ENCODE data around the gene FBXL7. TPM values are rescaled to one million over a fixed set of nuclear protein-coding genes. Genes with fewer than 3 reads are reported as not detected.

The FBXL7 gene
- total RNA-seq, 1 experiment from 2014 or later = not detected

GRCh38 chr5:15791859-15792258 is 291.9 kb downstream of the FBXL7 start:
- no peaks in the 10 kb centered on the region; the same call in 1 of the 2 replicates for H3K27me3 ChIP-seq (ENCODE audit: control insufficient read depth, insufficient read depth, low read length)
- in situ Hi-C loops (cut with HindIII; ENCODE audit: low pct_unique_long_range_greater_than_20kb, low sequenced_read_pairs) = no loop called here
- no TSS peak for BruUV-seq (replicated peaks)
- ChIA-PET CTCF (no interaction called here), POLR2A (no interaction called here)
- H3K4me1 ChIP-seq (ENCODE audit: control insufficient read depth, insufficient read depth, low read length) = no peaks in the 10 kb centered on the region
- DNase-seq (ENCODE audit: low read depth, low spot score) (no peak), ATAC-seq (no peak)
- TF ChIP-seq CTCF (IDR thresholded peaks at IDR 0.05) (no peak), POLR2AphosphoS5 (IDR thresholded peaks at IDR 0.05; ENCODE audit: low read depth, low read length) (no peak), REST (IDR thresholded peaks at IDR 0.05; ENCODE audit: insufficient read depth in 1 of 2, low read depth in 2 of 2, low read length in 1 of 2) (no peak), TCF7L2 (IDR thresholded peaks at IDR 0.05; ENCODE audit: low read depth, low read length) (no peak), SIN3A (IDR thresholded peaks at IDR 0.05; ENCODE audit: borderline replicate concordance, insufficient read depth, low read depth, low read length) (no peak)
- no peak overlapping the region for H3K4me3 ChIP-seq (ENCODE audit: low read depth in 2 of 2, low read length in 2 of 2)
- no peaks in the 10 kb centered on the region for H3K36me3 ChIP-seq (ENCODE audit: control insufficient read depth, insufficient read depth, low read length)
- intact Hi-C loops (cut with micrococcal nuclease; ENCODE audit: unreplicated experiment) = loop anchor here (5.0 kb wide), 1 partner anchor 685 kb away; no protein-coding TSS in a partner anchor
- H3K27ac ChIP-seq (ENCODE audit: low read length) = no peak overlapping the region
- 0 out of 2 replicates have a peak, but pooled peaks cover 3% of the 10 kb centered on the region for H3K9me3 ChIP-seq (ENCODE audit: control insufficient read depth, insufficient read depth, low read depth, low read length)

GRCh38 chr5:15794052-15794985 is 294.3 kb downstream of the FBXL7 start:
- DNase-seq (ENCODE audit: low read depth, low spot score) (no peak), ATAC-seq (no peak)
- Histone ChIP-seq H3K9me3 (ENCODE audit: control insufficient read depth, insufficient read depth, low read depth, low read length) (peaks cover 3% of the 10 kb centered on the region; the same call in 1 of the 2 replicates), H3K36me3 (ENCODE audit: control insufficient read depth, insufficient read depth, low read length) (no peaks in the 10 kb centered on the region), H3K27ac (ENCODE audit: low read length) (no peak overlapping the region), H3K4me1 (ENCODE audit: control insufficient read depth, insufficient read depth, low read length) (no peaks in the 10 kb centered on the region), H3K4me3 (ENCODE audit: low read depth in 2 of 2, low read length in 2 of 2) (no peak overlapping the region), H3K27me3 (ENCODE audit: control insufficient read depth, insufficient read depth, low read length) (no peaks in the 10 kb centered on the region)
- no TSS peak for BruUV-seq (replicated peaks)
- ChIA-PET POLR2A (no interaction called here), CTCF (no interaction called here)
- in situ Hi-C loops (cut with HindIII; ENCODE audit: low pct_unique_long_range_greater_than_20kb, low sequenced_read_pairs) (no loop called here), intact Hi-C loops (cut with micrococcal nuclease; ENCODE audit: unreplicated experiment) (loop anchor here (5.0 kb wide), 1 partner anchor 687 kb away; no protein-coding TSS in a partner anchor)
- no peak for TF ChIP-seq REST (IDR thresholded peaks at IDR 0.05; ENCODE audit: insufficient read depth in 1 of 2, low read depth in 2 of 2, low read length in 1 of 2)
- peak; percentile 23; the same call in 1 of the 2 replicates for TF ChIP-seq CTCF (IDR thresholded peaks at IDR 0.05)

All from Panc1 (cell line).